HepG2 (cell line): ENCODE measurements around the gene SLC51B. TPM values are rescaled to one million over a fixed set of nuclear protein-coding genes. Genes with fewer than 3 reads are reported as not detected.
A peak's percentile ranks its signal among the peaks of the same experiment; 100 is the strongest.
"Not testable (repeated sequence)": the region's sequence is repeated elsewhere in the genome, so short reads cannot be mapped to it uniquely, and the experiment has no call there.

Experiments used
- ARNTL ChIP-seq: sonication (generic); formaldehyde crosslinking; IDR thresholded peaks from 2 replicates; pipeline ENCODE4 v1.4.0; 2020; ENCODE audit warnings: mild to moderate bottlenecking, missing genetic modification reagents
- ATF1 ChIP-seq: IDR thresholded peaks from 2 replicates; pipeline ENCODE4 v1.6.1; 2016; ENCODE audit warnings: mild to moderate bottlenecking, control low read depth
- CEBPG ChIP-seq: IDR thresholded peaks from 2 replicates; pipeline ENCODE4 v1.6.1; 2016
- CREM ChIP-seq, 2 experiments: sonication (generic) in 1 of 2; formaldehyde crosslinking in 1 of 2; IDR thresholded peaks; 2 replicates each; pipeline versions ENCODE4 v1.4.0 to v1.6.1; 2016 to 2020; ENCODE audit warnings: antibody characterized with exemption in 1 of 2, mild to moderate bottlenecking in 1 of 2, missing genetic modification reagents in 1 of 2
- ELF3 ChIP-seq: IDR thresholded peaks from 2 replicates; pipeline ENCODE4 v1.6.1; 2016; ENCODE audit warnings: missing genetic modification reagents, missing compliant biosample characterization
- FOSL2 ChIP-seq: sonication (generic); formaldehyde crosslinking; IDR thresholded peaks from 2 replicates; pipeline ENCODE4 v1.4.0; 2020; ENCODE audit warnings: missing genetic modification reagents
- FOXA1 ChIP-seq, 2 experiments: fragments of 450-650 bp in 1 of 2; sonication (generic) in 1 of 2; formaldehyde crosslinking in 1 of 2; IDR thresholded peaks; 2 replicates each; pipeline versions ENCODE4 v1.4.0 to v1.6.1; 2016 to 2020; ENCODE audit warnings: missing genetic modification reagents in 1 of 2
- FOXP1 ChIP-seq, 2 experiments: fragments of 450-650 bp in 1 of 2; IDR thresholded peaks; 2 replicates each; pipeline ENCODE4 v1.6.1; 2017 to 2018; ENCODE audit warnings: antibody characterized with exemption in 1 of 2
- HMGXB4 ChIP-seq, 2 experiments: sonication (generic) in 1 of 2; formaldehyde crosslinking in 1 of 2; IDR thresholded peaks; 2 replicates each; pipeline versions ENCODE4 v1.4.0 to v1.6.1; 2018 to 2020; ENCODE audit warnings: missing genetic modification reagents in 2 of 2, borderline replicate concordance in 1 of 2, low read depth in 1 of 2, mild to moderate bottlenecking in 1 of 2, missing biosample characterization in 1 of 2
- KLF16 ChIP-seq, 2 experiments: sonication (generic) in 1 of 2; formaldehyde crosslinking in 1 of 2; IDR thresholded peaks; 2 replicates each; pipeline versions ENCODE4 v1.6.1 to v1.8.0; 2016 to 2023; ENCODE audit warnings: missing genetic modification reagents in 2 of 2, missing compliant biosample characterization in 1 of 2
- KLF6 ChIP-seq: IDR thresholded peaks from 2 replicates; pipeline ENCODE4 v1.8.0; 2016; ENCODE audit warnings: missing biosample characterization, missing genetic modification reagents
- MLX ChIP-seq: IDR thresholded peaks from 2 replicates; pipeline ENCODE4 v1.6.1; 2016
- MNT ChIP-seq: fragments of 450-650 bp; IDR thresholded peaks from 2 replicates; pipeline ENCODE4 v1.6.1; 2016
- NR2F6 ChIP-seq, 2 experiments: IDR thresholded peaks; 2 replicates each; pipeline ENCODE4 v1.6.1; 2016; ENCODE audit warnings: antibody characterized with exemption in 1 of 2, mild to moderate bottlenecking in 1 of 2
- POLR2AphosphoS5 ChIP-seq: IDR thresholded peaks from 2 replicates; pipeline ENCODE4 v1.6.1; 2012; ENCODE audit warnings: low read depth, low read length
- RARA ChIP-seq: IDR thresholded peaks from 2 replicates; pipeline ENCODE4 v1.6.1; 2016; ENCODE audit warnings: missing genetic modification reagents, missing compliant biosample characterization
- REPIN1 ChIP-seq: sonication (generic); formaldehyde crosslinking; IDR thresholded peaks from 2 replicates; pipeline ENCODE4 v1.8.0; 2022; ENCODE audit warnings: missing genetic modification reagents, low read depth, mild to moderate bottlenecking, borderline replicate concordance
- SAP130 ChIP-seq: IDR thresholded peaks from 2 replicates; pipeline ENCODE4 v1.6.1; 2016; ENCODE audit warnings: low read depth
- SOX13 ChIP-seq, 3 experiments: fragments of 450-650 bp in 1 of 3; sonication (generic) in 1 of 3; formaldehyde crosslinking in 1 of 3; IDR thresholded peaks in 2 of 3; conservative IDR thresholded peaks in 1 of 3; 2 replicates each; pipeline versions ENCODE4 v1.5.0 to v1.6.1; 2016 to 2020; ENCODE audit warnings: antibody characterized with exemption in 1 of 3, mild to moderate bottlenecking in 1 of 3, missing compliant biosample characterization in 1 of 3, missing genetic modification reagents in 1 of 3, moderate library complexity in 1 of 3
- SP5 ChIP-seq: IDR thresholded peaks from 2 replicates; pipeline ENCODE4 v1.6.1; 2016; ENCODE audit warnings: low read depth, borderline replicate concordance
- TOPORS ChIP-seq: sonication (generic); formaldehyde crosslinking; IDR thresholded peaks from 2 replicates; pipeline ENCODE4 v1.8.0; 2023; ENCODE audit warnings: mild to moderate bottlenecking, missing genetic modification reagents
- ZBTB7B ChIP-seq: sonication (generic); formaldehyde crosslinking; IDR thresholded peaks from 2 replicates; pipeline ENCODE4 v1.4.0; 2020; ENCODE audit warnings: missing genetic modification reagents
- ZMAT3 ChIP-seq: sonication (generic); formaldehyde crosslinking; conservative IDR thresholded peaks from 2 replicates; pipeline ENCODE4 v1.7.0; 2021; ENCODE audit warnings: missing genetic modification reagents
- ZNF24 ChIP-seq: fragments of 450-650 bp; IDR thresholded peaks from 2 replicates; pipeline ENCODE4 v1.6.1; 2017; ENCODE audit warnings: antibody characterized with exemption, mild to moderate bottlenecking
- ZNF414 ChIP-seq: sonication (generic); formaldehyde crosslinking; IDR thresholded peaks from 2 replicates; pipeline ENCODE4 v1.5.0; 2020; ENCODE audit warnings: missing genetic modification reagents
- ZNF879 ChIP-seq: sonication (generic); formaldehyde crosslinking; IDR thresholded peaks from 2 replicates; pipeline ENCODE4 v1.8.1; 2023; ENCODE audit warnings: missing genetic modification reagents
- polyA plus RNA-seq, 8 experiments: library from polyadenylated mRNA; depleted of rRNA in 3 of 8; stranded (reverse) in 7 of 8; unstranded in 1 of 8; fragments of >200 nt; fragmentation: Illumina TruSeq in 4 of 8; extraction: Trizol in 4 of 8; gene quantifications; 2 replicates each; pipeline versions ENCODE4 v1.2.1 to v1.2.3, GENCODE V29; 2011 to 2016; ENCODE audit warnings: low read depth in 4 of 8, missing spikeins in 1 of 8, mixed read lengths in 1 of 8; ENCODE audit not compliant: insufficient read depth in 1 of 8
- total RNA-seq, 5 experiments: library from RNA; depleted of rRNA; stranded (reverse); fragments of >200 nt; fragmentation: Illumina TruSeq; extraction: Trizol; gene quantifications; 2 replicates each; pipeline ENCODE4 v1.2.3, GENCODE V29; 2016; ENCODE audit warnings: low read depth in 1 of 5

Gene SLC51B
- total and polyA plus RNA-seq, 2 of the 13 experiments (the other 11 are each of a cell fraction or from before 2014, with no cell fraction given): 14.9 to 17.1 TPM

- TF ChIP-seq TOPORS (0 out of 2 replicates have a peak, but pooled peaks have one; percentile 4), ZNF879 (CRISPR knock-in tag) (0 out of 2 replicates have a peak, but pooled peaks have one; percentile 44), HMGXB4 (CRISPR knock-in tag; IDR thresholded peaks at IDR 0.05; ENCODE audit: borderline replicate concordance in 1 of 2, low read depth in 1 of 2) (peak in 1 of 2 experiments; percentile 8; a peak in 1 of 4 replicates), ZNF24 (peak; percentile 84; the same call in 1 of the 2 replicates), ZMAT3 (CRISPR knock-in tag) (peak; percentile 47; the same call in 1 of the 2 replicates), CREM (IDR thresholded peaks at IDR 0.05) (0 out of 2 replicates have a peak, but pooled peaks have one; percentile 15), ZBTB7B (CRISPR knock-in tag) (peak; percentile 9), ATF1 (peak; percentile 12; the same call in 1 of the 2 replicates), ARNTL (peak; percentile 85), KLF16 (CRISPR knock-in tag; IDR thresholded peaks at IDR 0.05) (peak in 1 of 2 experiments; percentile 22; a peak in 1 of 4 replicates), NR2F6 (IDR thresholded peaks at IDR 0.05) (peak; percentile 38; the same call in 1 of the 2 replicates), NR2F6 (CRISPR knock-in tag; IDR thresholded peaks at IDR 0.05) (peak; percentile 56; the same call in 1 of the 2 replicates), SOX13 (CRISPR knock-in tag; conservative IDR thresholded peaks at IDR 0.05 in 1 of 2, IDR thresholded peaks at IDR 0.05 in 1 of 2) (peak in 1 of 2 experiments; percentile 64; a peak in 2 of 4 replicates), FOXP1 (CRISPR knock-in tag; IDR thresholded peaks at IDR 0.05) (peak; percentile 65), REPIN1 (CRISPR knock-in tag) (0 out of 2 replicates have a peak, but pooled peaks have one; percentile 20), CEBPG (peak; percentile 58), MNT (peak; percentile 3; the same call in 1 of the 2 replicates), MLX (CRISPR knock-in tag) (peak; percentile 40; the same call in 1 of the 2 replicates), SP5 (CRISPR knock-in tag) (peak; percentile 73; the same call in 1 of the 2 replicates), POLR2AphosphoS5 (peak; percentile 31; the same call in 1 of the 2 replicates), ZNF414 (CRISPR knock-in tag) (0 out of 2 replicates have a peak, but pooled peaks have one; percentile 27), FOSL2 (CRISPR knock-in tag) (peak; percentile 44), SAP130 (CRISPR knock-in tag) (peak; percentile 51; the same call in 1 of the 2 replicates), FOXA1 (CRISPR knock-in tag; IDR thresholded peaks at IDR 0.05) (peak; percentile 60; the same call in 1 of the 2 replicates), KLF6 (CRISPR knock-in tag) (0 out of 2 replicates have a peak, but pooled peaks have one; percentile 4), ELF3 (CRISPR knock-in tag) (0 out of 2 replicates have a peak, but pooled peaks have one; percentile 35), RARA (CRISPR knock-in tag) (peak; percentile 65)
- not testable (repeated sequence) for TF ChIP-seq CREM (CRISPR knock-in tag; IDR thresholded peaks at IDR 0.05); SOX13 (IDR thresholded peaks at IDR 0.05); FOXP1 (IDR thresholded peaks at IDR 0.05); FOXA1 (IDR thresholded peaks at IDR 0.05)
Observed at GRCh38 chr15:65044218-65044617, 969 bp upstream of the SLC51B start (continued).
